Stomach (tissue), 4 donors: Measurements from ENCODE around the gene DPYSL5.

Experiments
- POLR2AphosphoS5 ChIP-seq, 3 donors: sonication (generic); formaldehyde crosslinking; IDR thresholded peaks; one replicate each; pipeline ENCODE4 v1.6.1; 2016; ENCODE audit warnings: antibody characterized with exemption in 3 of 3
- TF ChIP-seq, protein P1 (sequence below), 7 experiments: fragments of 450-650 bp in 4 of 7; fragments of 200-600 bp in 3 of 7; sonication (generic) in 3 of 7; IDR thresholded peaks; one replicate each; pipeline ENCODE4 v1.5.1; 2016 to 2019; ENCODE audit warnings: antibody characterized with exemption in 7 of 7, control low read depth in 2 of 7, mild to moderate bottlenecking in 1 of 7

DNA sequence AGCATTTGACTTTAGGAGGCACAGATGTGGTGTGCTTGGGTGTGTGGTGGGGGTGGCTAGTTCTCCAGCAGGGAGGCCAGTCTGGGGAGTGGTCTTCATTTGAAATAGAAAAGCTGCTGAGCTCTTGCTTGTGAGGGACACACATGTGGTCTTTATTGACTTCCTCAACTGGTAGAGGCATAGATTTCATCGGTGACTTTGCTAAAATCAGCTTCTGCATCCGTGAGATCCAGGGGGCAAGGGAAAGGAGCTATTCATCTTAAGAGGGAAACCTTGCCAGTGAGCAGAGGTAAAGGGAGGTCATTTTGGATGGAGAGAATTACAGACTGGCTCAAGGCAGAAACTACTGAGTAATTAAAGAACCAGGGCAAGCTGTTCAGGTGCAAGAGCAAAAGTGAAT is 127.2 kb downstream of the DPYSL5 start:
- TF ChIP-seq, protein P1, sequence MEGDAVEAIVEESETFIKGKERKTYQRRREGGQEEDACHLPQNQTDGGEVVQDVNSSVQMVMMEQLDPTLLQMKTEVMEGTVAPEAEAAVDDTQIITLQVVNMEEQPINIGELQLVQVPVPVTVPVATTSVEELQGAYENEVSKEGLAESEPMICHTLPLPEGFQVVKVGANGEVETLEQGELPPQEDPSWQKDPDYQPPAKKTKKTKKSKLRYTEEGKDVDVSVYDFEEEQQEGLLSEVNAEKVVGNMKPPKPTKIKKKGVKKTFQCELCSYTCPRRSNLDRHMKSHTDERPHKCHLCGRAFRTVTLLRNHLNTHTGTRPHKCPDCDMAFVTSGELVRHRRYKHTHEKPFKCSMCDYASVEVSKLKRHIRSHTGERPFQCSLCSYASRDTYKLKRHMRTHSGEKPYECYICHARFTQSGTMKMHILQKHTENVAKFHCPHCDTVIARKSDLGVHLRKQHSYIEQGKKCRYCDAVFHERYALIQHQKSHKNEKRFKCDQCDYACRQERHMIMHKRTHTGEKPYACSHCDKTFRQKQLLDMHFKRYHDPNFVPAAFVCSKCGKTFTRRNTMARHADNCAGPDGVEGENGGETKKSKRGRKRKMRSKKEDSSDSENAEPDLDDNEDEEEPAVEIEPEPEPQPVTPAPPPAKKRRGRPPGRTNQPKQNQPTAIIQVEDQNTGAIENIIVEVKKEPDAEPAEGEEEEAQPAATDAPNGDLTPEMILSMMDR (IDR thresholded peaks at IDR 0.05) = no peak
- no peak for TF ChIP-seq POLR2AphosphoS5 (IDR thresholded peaks at IDR 0.05)
